ENCODE results near the gene SH3BGRL2. TPM values are rescaled to one million over a fixed set of nuclear protein-coding genes. Genes with fewer than 3 reads are reported as not detected.
"Not testable (repeated sequence)": the region's sequence is repeated elsewhere in the genome, so short reads cannot be mapped to it uniquely, and the experiment has no call there.

SH3BGRL2 gene
- total RNA-seq, 4 donors from 2014 or later = 24.4 to 52.3 (median 33.2) TPM

DNA sequence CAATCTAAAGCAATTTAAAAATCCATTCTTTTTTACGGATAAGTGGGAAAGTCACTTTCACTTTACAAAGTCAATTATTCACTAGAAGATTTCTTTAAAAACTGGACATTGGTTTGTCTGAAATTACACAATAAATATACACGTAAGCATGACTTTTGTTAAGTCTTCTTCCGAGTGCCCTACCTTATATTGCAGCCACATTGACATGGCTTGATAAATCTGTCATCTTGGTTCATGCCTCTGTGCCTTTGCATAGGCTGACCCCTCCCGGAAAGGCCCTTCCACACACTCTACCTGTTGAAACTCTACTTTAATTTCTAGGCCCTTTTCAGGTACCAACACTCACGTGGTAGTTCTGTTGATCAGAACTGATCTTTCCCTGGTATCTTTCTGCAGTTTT, 104.1 kb downstream of the SH3BGRL2 start:
- no peaks in the 10 kb centered on the region for H3K9me3 ChIP-seq
- H3K27me3 ChIP-seq = no peaks in the 10 kb centered on the region
- no peak overlapping the region for H3K27ac ChIP-seq
- no peak for ATAC-seq
- no peak for TF ChIP-seq EP300 (IDR thresholded peaks at IDR 0.05)
- TF ChIP-seq, protein P1, sequence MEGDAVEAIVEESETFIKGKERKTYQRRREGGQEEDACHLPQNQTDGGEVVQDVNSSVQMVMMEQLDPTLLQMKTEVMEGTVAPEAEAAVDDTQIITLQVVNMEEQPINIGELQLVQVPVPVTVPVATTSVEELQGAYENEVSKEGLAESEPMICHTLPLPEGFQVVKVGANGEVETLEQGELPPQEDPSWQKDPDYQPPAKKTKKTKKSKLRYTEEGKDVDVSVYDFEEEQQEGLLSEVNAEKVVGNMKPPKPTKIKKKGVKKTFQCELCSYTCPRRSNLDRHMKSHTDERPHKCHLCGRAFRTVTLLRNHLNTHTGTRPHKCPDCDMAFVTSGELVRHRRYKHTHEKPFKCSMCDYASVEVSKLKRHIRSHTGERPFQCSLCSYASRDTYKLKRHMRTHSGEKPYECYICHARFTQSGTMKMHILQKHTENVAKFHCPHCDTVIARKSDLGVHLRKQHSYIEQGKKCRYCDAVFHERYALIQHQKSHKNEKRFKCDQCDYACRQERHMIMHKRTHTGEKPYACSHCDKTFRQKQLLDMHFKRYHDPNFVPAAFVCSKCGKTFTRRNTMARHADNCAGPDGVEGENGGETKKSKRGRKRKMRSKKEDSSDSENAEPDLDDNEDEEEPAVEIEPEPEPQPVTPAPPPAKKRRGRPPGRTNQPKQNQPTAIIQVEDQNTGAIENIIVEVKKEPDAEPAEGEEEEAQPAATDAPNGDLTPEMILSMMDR (IDR thresholded peaks at IDR 0.05) = no peak
- no peak for TF ChIP-seq POLR2A (IDR thresholded peaks at IDR 0.05)
- no peak for TF ChIP-seq POLR2AphosphoS5 (IDR thresholded peaks at IDR 0.05)
- 86 to 90% methylated on average over 5 of the region's 5 CpGs for WGBS, 2 donors (ENCODE audit: low coverage in 1 of 2)
- H3K4me3 ChIP-seq = no peak overlapping the region
- H3K4me1 ChIP-seq = no peaks in the 10 kb centered on the region
- H3K36me3 ChIP-seq = no peaks in the 10 kb centered on the region

DNA sequence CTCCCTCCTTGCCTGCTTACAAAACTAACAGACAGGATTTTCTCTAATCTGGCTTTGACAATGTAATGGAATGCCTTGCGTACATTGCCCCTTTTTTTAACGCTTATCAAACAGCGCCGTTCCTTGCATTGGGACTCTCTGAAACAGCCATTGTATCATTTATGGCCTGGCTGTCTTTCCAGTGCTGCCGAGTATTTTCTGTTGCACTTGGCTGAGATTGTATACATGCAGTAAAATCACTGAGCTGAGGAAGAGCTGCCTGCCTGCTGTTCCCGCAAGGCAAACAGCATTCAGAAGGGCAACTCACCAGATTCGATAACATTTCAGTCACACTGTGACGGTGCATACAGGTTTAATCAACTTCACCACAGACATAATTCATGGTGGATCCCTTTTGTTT, 106.0 kb downstream of the SH3BGRL2 start:
- no peaks in the 10 kb centered on the region for H3K27me3 ChIP-seq
- no peaks in the 10 kb centered on the region for H3K4me1 ChIP-seq
- 41 to 70% methylated on average over 8 of the region's 8 CpGs for WGBS, 2 donors (ENCODE audit: low coverage in 1 of 2)
- no peaks in the 10 kb centered on the region for H3K36me3 ChIP-seq
- no peaks in the 10 kb centered on the region for H3K9me3 ChIP-seq
- H3K27ac ChIP-seq = no peak overlapping the region
- TF ChIP-seq POLR2A (IDR thresholded peaks at IDR 0.05) = no peak
- TF ChIP-seq, protein P1 (IDR thresholded peaks at IDR 0.05) = no peak
- TF ChIP-seq EP300 (IDR thresholded peaks at IDR 0.05) = no peak
- no peak for TF ChIP-seq POLR2AphosphoS5 (IDR thresholded peaks at IDR 0.05)
- peak; percentile 13 for ATAC-seq
- no peak overlapping the region for H3K4me3 ChIP-seq

DNA sequence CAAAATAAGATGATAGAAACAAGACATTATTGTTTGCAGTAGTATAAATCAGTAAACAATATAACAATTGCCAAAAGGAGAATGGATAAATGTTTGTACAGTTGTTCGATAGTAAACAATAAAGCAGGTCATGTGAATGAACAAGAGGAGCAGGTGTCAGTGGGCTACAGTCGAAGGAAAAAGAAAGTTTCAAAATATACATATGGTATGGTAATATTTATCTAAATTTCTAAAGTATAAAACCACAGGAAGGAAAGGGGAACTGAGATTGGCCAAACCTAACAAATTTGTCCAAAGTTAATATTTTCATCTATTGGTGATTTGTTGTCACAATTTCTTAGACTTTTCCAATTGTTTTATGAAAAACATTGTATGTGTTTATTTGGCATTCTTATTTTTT, 110.9 kb downstream of the SH3BGRL2 start:
- no peak for ATAC-seq
- H3K4me1 ChIP-seq = no peaks in the 10 kb centered on the region
- H3K9me3 ChIP-seq = peaks cover 0 to 8% (median 0%) of the 10 kb centered on the region in 3 donors
- TF ChIP-seq POLR2AphosphoS5 (IDR thresholded peaks at IDR 0.05) (no peak), POLR2A (IDR thresholded peaks at IDR 0.05) (no peak), EP300 (IDR thresholded peaks at IDR 0.05) (no peak)
- TF ChIP-seq, protein P1 (IDR thresholded peaks at IDR 0.05) = no peak
- H3K27me3 ChIP-seq = no peaks in the 10 kb centered on the region
- no peak overlapping the region for H3K4me3 ChIP-seq
- no peaks in the 10 kb centered on the region for H3K36me3 ChIP-seq
- 77 to 90% methylated on average over 2 of the region's 2 CpGs for WGBS, 2 donors (ENCODE audit: low coverage in 1 of 2)
- no peak overlapping the region for H3K27ac ChIP-seq

DNA sequence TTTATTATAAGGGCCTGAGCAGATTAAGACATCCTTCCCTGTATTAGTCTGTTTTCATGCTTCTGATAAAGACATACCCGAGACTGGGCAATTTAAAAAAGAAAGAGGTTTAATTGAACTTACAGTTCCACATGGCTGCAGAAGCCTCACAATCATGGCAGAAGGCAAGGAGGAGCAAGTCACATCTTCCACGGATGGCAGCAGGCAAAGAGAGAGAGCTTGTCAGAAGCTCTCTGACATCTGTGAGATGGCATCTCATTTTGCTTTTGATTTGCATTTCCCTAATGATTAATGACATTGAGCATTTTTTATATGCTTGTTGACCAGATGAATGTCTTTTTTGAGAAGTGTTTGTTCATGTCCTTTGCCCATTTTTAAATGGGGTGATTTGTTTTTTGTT, 114.2 kb downstream of the SH3BGRL2 start:
- not testable (repeated sequence) for H3K4me1 ChIP-seq, H3K27ac ChIP-seq, H3K4me3 ChIP-seq, ATAC-seq, H3K36me3 ChIP-seq, H3K27me3 ChIP-seq, H3K9me3 ChIP-seq
- 66 to 72% methylated on average over 2 of the region's 2 CpGs for WGBS, 2 donors (ENCODE audit: low coverage in 1 of 2)

DNA sequence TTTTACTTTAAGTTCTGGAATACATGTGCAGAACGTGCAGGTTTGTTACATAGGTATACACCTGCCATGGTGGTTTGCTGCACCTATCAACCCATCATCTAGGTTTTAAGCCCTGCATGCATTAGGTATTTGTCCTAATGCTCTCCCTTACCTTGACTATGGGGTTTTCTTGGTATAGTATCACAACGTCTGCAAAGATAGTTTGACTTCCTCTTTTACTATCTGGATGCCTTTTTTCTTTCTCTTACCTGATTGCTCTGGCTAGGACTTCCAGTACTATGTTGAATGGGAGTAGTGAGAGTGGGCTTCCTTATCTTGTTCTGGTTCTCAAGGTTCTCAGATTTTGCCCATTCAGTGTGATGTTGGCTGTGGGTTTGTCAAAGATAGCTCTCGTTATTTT, 115.2 kb downstream of the SH3BGRL2 start:
- H3K9me3 ChIP-seq, H3K4me1 ChIP-seq, H3K27ac ChIP-seq, H3K36me3 ChIP-seq, ATAC-seq, H3K4me3 ChIP-seq, H3K27me3 ChIP-seq: not testable (repeated sequence)
- 87 to 100% methylated on average over 2 to 3 of the region's 3 CpGs for WGBS, 2 donors (ENCODE audit: low coverage in 1 of 2)

DNA sequence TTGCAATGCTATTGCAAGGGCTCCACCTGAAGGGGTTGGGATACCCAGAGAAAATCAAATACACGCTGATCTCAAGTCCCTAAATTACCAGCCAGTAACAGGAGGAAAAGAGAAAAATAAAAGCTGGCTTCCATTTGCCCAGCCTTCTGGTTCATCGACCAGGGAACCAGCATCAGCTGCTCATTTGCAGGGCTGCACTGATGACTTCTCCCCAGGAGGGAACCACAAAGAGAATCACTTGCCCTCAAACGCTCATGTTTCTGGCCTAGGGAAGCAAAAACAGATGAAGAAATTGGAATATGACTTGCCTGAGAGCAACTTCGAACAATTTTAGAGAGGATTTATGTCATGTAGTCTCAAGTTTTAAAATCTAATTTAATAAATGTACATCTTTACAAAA, 119.7 kb downstream of the SH3BGRL2 start:
- no peaks in the 10 kb centered on the region for H3K9me3 ChIP-seq
- no peak overlapping the region for H3K27ac ChIP-seq
- TF ChIP-seq POLR2A (IDR thresholded peaks at IDR 0.05) (no peak), POLR2AphosphoS5 (IDR thresholded peaks at IDR 0.05) (no peak)
- no peak for ATAC-seq
- no peak overlapping the region for H3K4me3 ChIP-seq
- H3K36me3 ChIP-seq = no peaks in the 10 kb centered on the region
- H3K27me3 ChIP-seq = no peaks in the 10 kb centered on the region
- H3K4me1 ChIP-seq = no peaks in the 10 kb centered on the region
- 47 to 83% methylated on average over 3 to 4 of the region's 4 CpGs for WGBS, 2 donors (ENCODE audit: low coverage in 1 of 2)

Other genes with a start within 250 kb of the SH3BGRL2 start
- gene LCA5, start 93.9 kb upstream of the SH3BGRL2 start, total RNA-seq = 10 to 100 TPM in 2 of 4 donors, 1 to 10 TPM in 2; 6.8 to 11.8 (median 9.5) TPM

All from gastroesophageal sphincter (tissue), 4 donors.